CD4-positive, alpha-beta T cell (primary cell): ENCODE data around the gene CERKL. TPM values are rescaled to one million over a fixed set of nuclear protein-coding genes. Genes with fewer than 3 reads are reported as not detected.

Experiments
- ATAC-seq: fragments of 200-7000 bp; cut with Tn5 transposase; one replicate; pipeline ENCODE4 v1.10.0; 2022; ENCODE audit warnings: mild to moderate bottlenecking; ENCODE audit not compliant: poor library complexity
- CTCF ChIA-PET: fragments of 350-600 bp; sonication (Branson Sonifier 250); formaldehyde crosslinking; loops from one replicate; lab custom pipeline; 2021; ENCODE audit warnings: antibody characterized with exemption, inconsistent platforms; lab: Charles Lee
- POLR2A ChIA-PET: fragments of 350-600 bp; sonication (Branson Sonifier 250); formaldehyde crosslinking; loops from one replicate; lab custom pipeline; 2021; ENCODE audit warnings: antibody characterized with exemption, inconsistent platforms; lab: Charles Lee
- DNase-seq, 14 experiments: peaks; one replicate each; pipeline ENCODE4 v3.0.0-alpha.2; 2013 to 2020; ENCODE audit warnings: mixed read lengths in 2 of 14
- H3K27ac ChIP-seq, 2 donors: one replicate each; pipeline versions ENCODE4 v1.5.1 to v1.7.0; 2013; ENCODE audit warnings: low read length in 2 of 2, low read depth in 1 of 2, mild to moderate bottlenecking in 1 of 2
- H3K27me3 ChIP-seq, 2 experiments: 1 replicate in 1 of 2; 2 replicates in 1 of 2; pipeline versions ENCODE4 v1.6.1 to v1.7.0; 2013; ENCODE audit warnings: low read length in 2 of 2, control low read depth in 1 of 2, mild to moderate bottlenecking in 1 of 2, moderate library complexity in 1 of 2; ENCODE audit not compliant: insufficient read depth in 2 of 2, control insufficient read depth in 1 of 2
- H3K36me3 ChIP-seq: one replicate; pipeline ENCODE4 v1.6.1; 2013; ENCODE audit warnings: low read length, control low read depth; ENCODE audit not compliant: insufficient read depth
- H3K4me1 ChIP-seq: one replicate; pipeline ENCODE4 v1.6.1; 2013; ENCODE audit warnings: low read length, control low read depth; ENCODE audit not compliant: insufficient read depth
- H3K4me3 ChIP-seq: one replicate; pipeline ENCODE4 v1.5.1; 2013; ENCODE audit warnings: mild to moderate bottlenecking, low read length, moderate library complexity
- H3K9me3 ChIP-seq, 2 experiments: 1 replicate in 1 of 2; 2 replicates in 1 of 2; pipeline versions ENCODE4 v1.6.1 to v1.7.0; 2013; ENCODE audit warnings: low read length in 2 of 2, mild to moderate bottlenecking in 2 of 2, control low read depth in 1 of 2, moderate library complexity in 1 of 2; ENCODE audit not compliant: control insufficient read depth in 1 of 2, insufficient read depth in 1 of 2
- H3K27ac Mint-ChIP-seq: one replicate; pipeline ENCODE4 v1.8.0; 2020; ENCODE audit warnings: mixed read lengths
- H3K27me3 Mint-ChIP-seq: one replicate; pipeline ENCODE4 v1.8.0; 2021; ENCODE audit warnings: mixed read lengths
- H3K36me3 Mint-ChIP-seq: one replicate; pipeline ENCODE4 v1.8.0; 2021; ENCODE audit warnings: low read depth, mixed read lengths
- H3K4me1 Mint-ChIP-seq: one replicate; pipeline ENCODE4 v1.8.0; 2021; ENCODE audit warnings: low read depth, mixed read lengths
- H3K4me3 Mint-ChIP-seq: one replicate; pipeline ENCODE4 v1.8.0; 2020; ENCODE audit warnings: mild to moderate bottlenecking, mixed read lengths
- H3K9me3 Mint-ChIP-seq: one replicate; pipeline ENCODE4 v1.8.0; 2020; ENCODE audit warnings: mixed read lengths
- intact Hi-C, 2 experiments: fragments of 100-400 bp; cut with DNase I in 1 of 2; cut with micrococcal nuclease in 1 of 2; formaldehyde crosslinking; loops; one replicate each; pipeline versions ENCODE4 v1.15.1 to v1.9.0; 2023 to 2025; cut with DNase I, micrococcal nuclease
- total RNA-seq, 174 experiments: library from RNA in 2 of 174; stranded (reverse) in 2 of 174; gene quantifications; one replicate each; pipeline ENCODE4 v1.2.3 and lab custom pipeline; 2021 to 2026
- TF ChIP-seq, protein P1 (sequence below): fragments of 200-600 bp; IDR thresholded peaks from one replicate; pipeline ENCODE4 v1.8.0; 2022; ENCODE audit warnings: antibody characterized with exemption, mild to moderate bottlenecking

CERKL gene
- total RNA-seq, 2 experiments from 2014 or later, result not detected

GRCh38 chr2:181566334-181567032, 90.4 kb downstream of the CERKL start:
- no peak overlapping the region for H3K27ac ChIP-seq
- no peaks in the 10 kb centered on the region for H3K27me3 ChIP-seq
- Mint-ChIP-seq H3K36me3 (no peaks in the 10 kb centered on the region), H3K4me1 (no peaks in the 10 kb centered on the region), H3K27me3 (no peaks in the 10 kb centered on the region), H3K27ac (no peak overlapping the region), H3K4me3 (no peak overlapping the region), H3K9me3 (no peaks in the 10 kb centered on the region)
- ChIA-PET POLR2A (no interaction called here), CTCF (no interaction called here)
- H3K9me3 ChIP-seq, result no peaks in the 10 kb centered on the region
- no peaks in the 10 kb centered on the region for H3K4me1 ChIP-seq
- DNase-seq (no peak), ATAC-seq (no peak)
- intact Hi-C loops, result no loop called here
- H3K4me3 ChIP-seq, result no peak overlapping the region
- TF ChIP-seq, protein P1, sequence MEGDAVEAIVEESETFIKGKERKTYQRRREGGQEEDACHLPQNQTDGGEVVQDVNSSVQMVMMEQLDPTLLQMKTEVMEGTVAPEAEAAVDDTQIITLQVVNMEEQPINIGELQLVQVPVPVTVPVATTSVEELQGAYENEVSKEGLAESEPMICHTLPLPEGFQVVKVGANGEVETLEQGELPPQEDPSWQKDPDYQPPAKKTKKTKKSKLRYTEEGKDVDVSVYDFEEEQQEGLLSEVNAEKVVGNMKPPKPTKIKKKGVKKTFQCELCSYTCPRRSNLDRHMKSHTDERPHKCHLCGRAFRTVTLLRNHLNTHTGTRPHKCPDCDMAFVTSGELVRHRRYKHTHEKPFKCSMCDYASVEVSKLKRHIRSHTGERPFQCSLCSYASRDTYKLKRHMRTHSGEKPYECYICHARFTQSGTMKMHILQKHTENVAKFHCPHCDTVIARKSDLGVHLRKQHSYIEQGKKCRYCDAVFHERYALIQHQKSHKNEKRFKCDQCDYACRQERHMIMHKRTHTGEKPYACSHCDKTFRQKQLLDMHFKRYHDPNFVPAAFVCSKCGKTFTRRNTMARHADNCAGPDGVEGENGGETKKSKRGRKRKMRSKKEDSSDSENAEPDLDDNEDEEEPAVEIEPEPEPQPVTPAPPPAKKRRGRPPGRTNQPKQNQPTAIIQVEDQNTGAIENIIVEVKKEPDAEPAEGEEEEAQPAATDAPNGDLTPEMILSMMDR, result no peak
- no peaks in the 10 kb centered on the region for H3K36me3 ChIP-seq

DNA sequence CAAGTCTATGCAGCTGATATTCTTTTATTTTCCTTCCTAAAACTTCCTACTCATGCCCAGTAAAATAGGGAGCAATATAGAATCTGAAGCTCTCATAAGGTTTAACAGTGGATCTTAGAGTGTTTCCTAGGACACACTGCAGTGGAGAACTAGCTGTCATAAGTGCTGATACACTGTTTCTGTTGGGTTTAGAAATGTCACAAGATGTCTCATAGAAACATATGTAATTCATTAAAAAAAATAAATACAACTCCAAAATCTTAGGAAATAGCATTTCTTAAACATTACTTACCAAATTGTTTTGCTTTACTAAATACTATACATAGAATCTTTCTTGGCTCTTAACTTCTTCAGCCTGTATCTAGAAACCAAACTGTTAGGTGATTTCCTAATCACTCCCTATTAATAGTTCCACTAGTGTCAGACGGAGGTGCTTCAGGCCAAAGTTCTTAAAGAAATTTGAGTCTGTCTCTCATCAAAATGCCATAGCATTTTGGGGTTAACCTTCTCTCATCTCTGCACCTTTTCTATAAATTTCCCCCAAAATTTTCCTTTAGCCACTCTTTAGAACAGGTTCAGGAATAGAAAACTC, 93.7 kb downstream of the CERKL start:
- Histone ChIP-seq H3K9me3 (no peaks in the 10 kb centered on the region), H3K27me3 (no peaks in the 10 kb centered on the region), H3K4me3 (no peak overlapping the region), H3K27ac (no peak overlapping the region), H3K36me3 (no peaks in the 10 kb centered on the region), H3K4me1 (no peaks in the 10 kb centered on the region)
- H3K9me3 Mint-ChIP-seq, result no peaks in the 10 kb centered on the region
- no peaks in the 10 kb centered on the region for H3K27me3 Mint-ChIP-seq
- POLR2A ChIA-PET, result no interaction called here
- H3K4me1 Mint-ChIP-seq, result no peaks in the 10 kb centered on the region
- no peaks in the 10 kb centered on the region for H3K36me3 Mint-ChIP-seq
- no peak overlapping the region for H3K4me3 Mint-ChIP-seq
- TF ChIP-seq, protein P1, result no peak
- DNase-seq (no peak), ATAC-seq (no peak)
- intact Hi-C loops, result no loop called here
- CTCF ChIA-PET, result interaction anchor here (0.9 kb wide), 1 partner anchor 30 kb away, joined by 4 read pairs; no protein-coding TSS in a partner anchor
- H3K27ac Mint-ChIP-seq, result no peak overlapping the region

GRCh38 chr2:181558371-181558770, 98.5 kb downstream of the CERKL start:
- Mint-ChIP-seq H3K4me1 (no peaks in the 10 kb centered on the region), H3K36me3 (no peaks in the 10 kb centered on the region), H3K27ac (no peak overlapping the region), H3K27me3 (no peaks in the 10 kb centered on the region), H3K4me3 (no peak overlapping the region), H3K9me3 (no peaks in the 10 kb centered on the region)
- H3K36me3 ChIP-seq, result no peaks in the 10 kb centered on the region
- intact Hi-C loops, result no loop called here
- H3K27me3 ChIP-seq, result no peaks in the 10 kb centered on the region
- H3K4me3 ChIP-seq, result no peak overlapping the region
- no peaks in the 10 kb centered on the region for H3K9me3 ChIP-seq
- H3K4me1 ChIP-seq, result no peaks in the 10 kb centered on the region
- ATAC-seq, result no peak
- H3K27ac ChIP-seq, result no peak overlapping the region
- ChIA-PET CTCF (no interaction called here), POLR2A (no interaction called here)
- no peak for DNase-seq
- TF ChIP-seq, protein P1, result no peak
